Hepatocyte (in vitro differentiated cells): ENCODE results near the gene STK4. TPM values are rescaled to one million over a fixed set of nuclear protein-coding genes. Genes with fewer than 3 reads are reported as not detected.
A peak's percentile ranks its signal among the peaks of the same experiment; 100 is the strongest.

Experiments used
- DNase-seq: peaks from one replicate; pipeline ENCODE4 v3.0.0-alpha.2; 2016; ENCODE audit warnings: low spot score
- H2AFZ ChIP-seq: fragments of 200-600 bp; sonication (generic); 2 replicates; pipeline ENCODE4 v1.6.0; 2016; ENCODE audit warnings: antibody characterized with exemption, mild to moderate bottlenecking
- H3K27ac ChIP-seq: fragments of 200-600 bp; sonication (generic); 2 replicates; pipeline ENCODE4 v1.5.1; 2016; ENCODE audit warnings: mild to moderate bottlenecking
- H3K27me3 ChIP-seq: fragments of 200-600 bp; sonication (generic); 2 replicates; pipeline ENCODE4 v1.6.1; 2016
- H3K36me3 ChIP-seq: fragments of 200-600 bp; sonication (generic); replicated peaks from 2 replicates; pipeline ENCODE4 v1.5.1; 2016; ENCODE audit warnings: low read depth; ENCODE audit not compliant: insufficient read depth
- H3K4me1 ChIP-seq: fragments of 200-600 bp; sonication (generic); 2 replicates; pipeline ENCODE4 v1.5.1; 2016; ENCODE audit warnings: mild to moderate bottlenecking, moderate library complexity; ENCODE audit not compliant: insufficient read depth
- H3K4me2 ChIP-seq: fragments of 200-600 bp; sonication (generic); 2 replicates; pipeline ENCODE4 v1.6.0; 2016
- H3K4me3 ChIP-seq: fragments of 200-600 bp; sonication (generic); 2 replicates; pipeline ENCODE4 v1.5.1; 2016; ENCODE audit warnings: mild to moderate bottlenecking
- H3K79me2 ChIP-seq: fragments of 200-600 bp; sonication (generic); 2 replicates; pipeline ENCODE4 v1.6.0; 2017; ENCODE audit warnings: mild to moderate bottlenecking
- H3K9me2 ChIP-seq: fragments of 200-600 bp; sonication (generic); replicated peaks from 2 replicates; pipeline ENCODE4 v1.6.0; 2017; ENCODE audit warnings: mild to moderate bottlenecking; ENCODE audit not compliant: insufficient read depth
- H3K9me3 ChIP-seq: fragments of 200-600 bp; sonication (generic); 2 replicates; pipeline ENCODE4 v1.5.1; 2016; ENCODE audit warnings: low read depth, mild to moderate bottlenecking
- H4K20me1 ChIP-seq: fragments of 200-600 bp; sonication (generic); 2 replicates; pipeline ENCODE4 v1.6.0; 2016; ENCODE audit warnings: mild to moderate bottlenecking; ENCODE audit not compliant: insufficient read depth, poor library complexity, severe bottlenecking
- EZH2 ChIP-seq: fragments of 200-600 bp; sonication (generic); IDR thresholded peaks from 2 replicates; pipeline ENCODE4 v1.6.1; 2016; ENCODE audit warnings: antibody characterized with exemption, mild to moderate bottlenecking, borderline replicate concordance
- EZH2phosphoT487 ChIP-seq: fragments of 200-600 bp; sonication (generic); IDR thresholded peaks from one replicate; pipeline ENCODE4 v1.6.1; 2018; ENCODE audit warnings: antibody characterized with exemption, mild to moderate bottlenecking, low read depth, moderate library complexity; ENCODE audit not compliant: unreplicated experiment, severe bottlenecking
- WGBS: methylation state at CpG from one replicate; pipeline ENCODE4 v1.1.6; 2016; ENCODE audit warnings: low lambda C conversion rate; ENCODE audit errors: missing lambda C conversion rate; 5-methylcytosine and 5-hydroxymethylcytosine counted together
- polyA plus RNA-seq: library from polyadenylated mRNA; unstranded; fragments of >200 nt; fragmentation: Nextera tagmentation; extraction: Ambion mirVana; gene quantifications from 2 replicates; pipeline ENCODE4 v1.2.1, GENCODE V29; 2016
- total RNA-seq: library from RNA; depleted of rRNA; stranded (reverse); fragments of >200 nt; gene quantifications from 2 replicates; pipeline ENCODE4 v1.2.3, GENCODE V29; 2014
- TF ChIP-seq, protein P1 (sequence below): fragments of 200-600 bp; sonication (generic); IDR thresholded peaks from 2 replicates; pipeline ENCODE4 v1.5.1; 2016; ENCODE audit warnings: antibody characterized with exemption, mild to moderate bottlenecking; ENCODE audit not compliant: poor library complexity

Gene STK4
- total and polyA plus RNA-seq, 2 experiments from 2014 or later: 11.4 to 16.5 TPM

GRCh38 chr20:45052698-45053429, 86.6 kb downstream of the STK4 start:
- no peaks in the 10 kb centered on the region for H3K27me3 ChIP-seq
- no peaks in the 10 kb centered on the region for H4K20me1 ChIP-seq
- WGBS: 64% methylated on average over 7 of the region's 7 CpGs
- no peaks in the 10 kb centered on the region for H3K9me2 ChIP-seq
- no peaks in the 10 kb centered on the region for H3K36me3 ChIP-seq
- H2AFZ ChIP-seq: no peak overlapping the region
- H3K4me2 ChIP-seq: no peak overlapping the region
- no peak for DNase-seq
- no peaks in the 10 kb centered on the region for H3K79me2 ChIP-seq
- no peaks in the 10 kb centered on the region for H3K9me3 ChIP-seq
- H3K27ac ChIP-seq: peak overlapping the region; percentile 32
- no peak overlapping the region for H3K4me3 ChIP-seq
- TF ChIP-seq EZH2phosphoT487 (no peak), EZH2 (no peak)
- TF ChIP-seq, protein P1, sequence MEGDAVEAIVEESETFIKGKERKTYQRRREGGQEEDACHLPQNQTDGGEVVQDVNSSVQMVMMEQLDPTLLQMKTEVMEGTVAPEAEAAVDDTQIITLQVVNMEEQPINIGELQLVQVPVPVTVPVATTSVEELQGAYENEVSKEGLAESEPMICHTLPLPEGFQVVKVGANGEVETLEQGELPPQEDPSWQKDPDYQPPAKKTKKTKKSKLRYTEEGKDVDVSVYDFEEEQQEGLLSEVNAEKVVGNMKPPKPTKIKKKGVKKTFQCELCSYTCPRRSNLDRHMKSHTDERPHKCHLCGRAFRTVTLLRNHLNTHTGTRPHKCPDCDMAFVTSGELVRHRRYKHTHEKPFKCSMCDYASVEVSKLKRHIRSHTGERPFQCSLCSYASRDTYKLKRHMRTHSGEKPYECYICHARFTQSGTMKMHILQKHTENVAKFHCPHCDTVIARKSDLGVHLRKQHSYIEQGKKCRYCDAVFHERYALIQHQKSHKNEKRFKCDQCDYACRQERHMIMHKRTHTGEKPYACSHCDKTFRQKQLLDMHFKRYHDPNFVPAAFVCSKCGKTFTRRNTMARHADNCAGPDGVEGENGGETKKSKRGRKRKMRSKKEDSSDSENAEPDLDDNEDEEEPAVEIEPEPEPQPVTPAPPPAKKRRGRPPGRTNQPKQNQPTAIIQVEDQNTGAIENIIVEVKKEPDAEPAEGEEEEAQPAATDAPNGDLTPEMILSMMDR: no peak
- no peaks in the 10 kb centered on the region for H3K4me1 ChIP-seq

DNA sequence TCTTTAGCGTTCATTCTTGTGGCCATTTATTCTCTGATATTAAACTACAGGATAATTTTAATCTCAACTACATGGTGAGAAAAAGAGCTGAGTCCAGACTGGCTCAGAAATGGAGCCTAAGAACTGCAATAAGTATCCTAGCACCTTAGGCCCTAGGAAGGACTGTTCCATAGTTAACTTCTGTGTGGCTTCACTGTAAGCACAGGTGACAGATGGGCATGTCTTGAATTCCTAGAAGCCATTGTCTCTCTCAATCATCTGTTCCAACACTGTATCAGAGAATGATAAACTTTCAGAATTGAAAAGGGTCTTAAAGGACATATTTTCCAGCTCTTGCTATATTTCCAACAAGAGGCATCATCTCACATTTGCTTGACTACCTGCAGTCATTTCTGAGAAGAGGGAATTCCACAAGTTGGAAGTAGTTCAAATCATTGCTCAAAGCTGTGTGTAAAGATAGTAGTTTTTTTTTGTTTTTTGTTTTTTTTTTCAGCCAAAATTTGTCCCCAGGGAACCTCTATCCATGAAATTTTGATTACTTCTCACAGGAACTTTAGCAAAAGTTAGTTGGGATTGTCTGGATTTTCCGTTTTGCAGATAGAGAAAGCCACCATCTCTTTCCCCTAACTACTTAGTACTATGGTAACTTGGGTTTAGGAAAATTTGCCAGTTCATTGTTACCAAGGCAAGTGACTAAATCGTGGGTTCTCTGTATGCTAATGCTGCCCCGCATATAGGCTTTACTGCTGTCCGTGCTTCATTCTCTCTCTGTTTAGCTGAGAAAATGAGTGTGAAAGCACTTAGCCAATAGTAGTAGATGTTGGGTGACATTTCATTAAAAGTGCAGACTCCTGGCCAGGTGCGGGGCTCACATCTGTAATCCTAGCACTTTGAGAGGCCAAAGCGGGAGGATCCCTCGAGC, 87.4 kb downstream of the STK4 start:
- Histone ChIP-seq H3K36me3 (no peaks in the 10 kb centered on the region), H3K4me2 (no peak overlapping the region), H2AFZ (no peak overlapping the region), H3K9me3 (no peaks in the 10 kb centered on the region), H3K9me2 (no peaks in the 10 kb centered on the region), H4K20me1 (no peaks in the 10 kb centered on the region), H3K4me3 (no peak overlapping the region), H3K4me1 (no peaks in the 10 kb centered on the region), H3K79me2 (no peaks in the 10 kb centered on the region), H3K27me3 (no peaks in the 10 kb centered on the region), H3K27ac (peak overlapping the region; percentile 32)
- TF ChIP-seq EZH2phosphoT487 (no peak), EZH2 (no peak)
- TF ChIP-seq, protein P1: no peak
- 78% methylated on average over 8 of the region's 8 CpGs for WGBS
- no peak for DNase-seq

DNA sequence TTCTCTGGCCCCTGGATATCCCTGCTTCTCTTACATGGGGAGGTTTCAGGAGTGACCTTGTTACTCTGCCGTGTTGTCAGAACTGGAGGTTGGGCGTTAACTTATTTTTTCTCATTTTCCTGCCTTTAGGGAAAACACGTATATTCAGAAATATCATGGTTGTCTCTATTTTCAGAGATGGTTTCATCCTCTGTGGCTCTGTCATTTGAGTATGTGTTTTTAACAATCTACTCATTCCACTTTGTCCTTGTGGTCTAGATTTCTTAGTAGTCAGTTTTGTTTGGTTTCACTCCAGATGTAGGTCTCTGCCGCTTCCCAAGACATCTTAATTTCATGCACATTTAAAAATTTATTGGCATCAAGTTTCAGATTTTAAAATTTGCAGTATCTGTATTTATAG, 88.7 kb downstream of the STK4 start:
- 90% methylated on average over 4 of the region's 4 CpGs for WGBS
- H3K27me3 ChIP-seq: no peaks in the 10 kb centered on the region
- H3K27ac ChIP-seq: no peak overlapping the region

More for the DNA sequence above, 88.7 kb downstream of the STK4 start:
- Histone ChIP-seq H3K4me1 (no peaks in the 10 kb centered on the region), H3K79me2 (no peaks in the 10 kb centered on the region), H3K4me3 (no peak overlapping the region), H4K20me1 (no peaks in the 10 kb centered on the region), H3K36me3 (no peaks in the 10 kb centered on the region), H3K4me2 (no peak overlapping the region), H3K9me3 (no peaks in the 10 kb centered on the region), H3K9me2 (no peaks in the 10 kb centered on the region), H2AFZ (no peak overlapping the region)
- no peak for TF ChIP-seq EZH2
- TF ChIP-seq, protein P1: no peak
- no peak for TF ChIP-seq EZH2phosphoT487
- no peak for DNase-seq
